Trophoblast cell (in vitro differentiated cells and primary cell): Measurements from ENCODE around the gene FRAS1.

ENCODE experiments used
- DNase-seq, 2 donors: peaks; one replicate each; pipeline ENCODE4 v3.0.0-alpha.2; 2016
- H2AFZ ChIP-seq: 2 replicates; pipeline ENCODE4 v1.6.1; 2013; ENCODE audit warnings: low read length, moderate library complexity, mild to moderate bottlenecking; ENCODE audit not compliant: insufficient read depth, poor library complexity
- H2AK5ac ChIP-seq: 2 replicates; pipeline ENCODE4 v1.6.1; 2013; ENCODE audit warnings: mild to moderate bottlenecking, low read length
- H2BK120ac ChIP-seq: 2 replicates; pipeline ENCODE4 v1.6.1; 2013; ENCODE audit warnings: low read length, mild to moderate bottlenecking, moderate library complexity; ENCODE audit not compliant: insufficient read depth, poor library complexity
- H2BK12ac ChIP-seq: 2 replicates; pipeline ENCODE4 v1.6.1; 2013; ENCODE audit warnings: mild to moderate bottlenecking, low read length, moderate library complexity
- H2BK5ac ChIP-seq: 2 replicates; pipeline ENCODE4 v1.6.1; 2013; ENCODE audit warnings: low read length, low read depth, moderate library complexity, mild to moderate bottlenecking; ENCODE audit not compliant: poor library complexity
- H3K14ac ChIP-seq: 2 replicates; pipeline ENCODE4 v1.6.1; 2013; ENCODE audit warnings: mild to moderate bottlenecking, low read length
- H3K18ac ChIP-seq: 2 replicates; pipeline ENCODE4 v1.6.1; 2013; ENCODE audit warnings: mild to moderate bottlenecking, low read length
- H3K23ac ChIP-seq: 2 replicates; pipeline ENCODE4 v1.6.1; 2013; ENCODE audit warnings: low read length
- H3K27ac ChIP-seq: 2 replicates; pipeline ENCODE4 v1.5.1; 2013; ENCODE audit warnings: low read depth, mild to moderate bottlenecking, inconsistent platforms, low read length, moderate library complexity
- H3K27me3 ChIP-seq: 2 replicates; pipeline ENCODE4 v1.6.1; 2013; ENCODE audit warnings: inconsistent platforms, mild to moderate bottlenecking, low read length, moderate library complexity; ENCODE audit not compliant: insufficient read depth
- H3K36me3 ChIP-seq, 2 experiments: 1 replicate in 1 of 2; 2 replicates in 1 of 2; pipeline ENCODE4 v1.6.1; 2013; ENCODE audit warnings: low read length in 2 of 2, mild to moderate bottlenecking in 2 of 2, moderate library complexity in 1 of 2; ENCODE audit not compliant: insufficient read depth in 2 of 2, control insufficient read depth in 1 of 2
- H3K4ac ChIP-seq: 2 replicates; pipeline ENCODE4 v1.6.1; 2013; ENCODE audit warnings: low read depth, mild to moderate bottlenecking, low read length, moderate library complexity
- H3K4me1 ChIP-seq, 2 experiments: 1 replicate in 1 of 2; 2 replicates in 1 of 2; pipeline ENCODE4 v1.6.1; 2013; ENCODE audit warnings: low read length in 2 of 2, mild to moderate bottlenecking in 2 of 2, moderate library complexity in 1 of 2; ENCODE audit not compliant: insufficient read depth in 2 of 2, control insufficient read depth in 1 of 2
- H3K4me2 ChIP-seq: 2 replicates; pipeline ENCODE4 v1.6.1; 2013; ENCODE audit warnings: inconsistent platforms, mild to moderate bottlenecking, low read length, moderate library complexity
- H3K4me3 ChIP-seq: 2 replicates; pipeline ENCODE4 v1.5.1; 2013; ENCODE audit warnings: mild to moderate bottlenecking, low read depth, low read length, inconsistent platforms
- H3K79me1 ChIP-seq: one replicate; pipeline ENCODE4 v1.6.1; 2013; ENCODE audit warnings: low read length
- H3K79me2 ChIP-seq: 2 replicates; pipeline ENCODE4 v1.6.1; 2013; ENCODE audit warnings: low read length, mild to moderate bottlenecking; ENCODE audit not compliant: control insufficient read depth, insufficient read depth, poor library complexity
- H3K9ac ChIP-seq: 2 replicates; pipeline ENCODE4 v1.6.1; 2013; ENCODE audit warnings: mild to moderate bottlenecking, low read length
- H3K9me3 ChIP-seq: 2 replicates; pipeline ENCODE4 v1.6.1; 2013; ENCODE audit warnings: low read depth, mild to moderate bottlenecking, control low read depth, inconsistent platforms, low read length; ENCODE audit not compliant: insufficient read depth
- H4K12ac ChIP-seq: 2 replicates; pipeline ENCODE4 v1.6.1; 2013; ENCODE audit warnings: low read depth, mild to moderate bottlenecking, low read length, moderate library complexity
- H4K8ac ChIP-seq: 2 replicates; pipeline ENCODE4 v1.6.1; 2013; ENCODE audit warnings: low read depth, mild to moderate bottlenecking, low read length, moderate library complexity
- H4K91ac ChIP-seq: one replicate; pipeline ENCODE4 v1.6.1; 2013; ENCODE audit warnings: low read depth, mild to moderate bottlenecking, low read length, moderate library complexity
- whole genome bisulfite sequencing: extraction: QIAGEN DNeasy Blood & Tissue Kit; methylation state at CpG from one replicate; pipeline ENCODE4 v1.1.7; 2013; ENCODE audit warnings: missing lambda C conversion rate; ENCODE audit not compliant: insufficient read length, insufficient coverage; ENCODE audit errors: extremely low coverage; 5-methylcytosine and 5-hydroxymethylcytosine counted together

Gene FRAS1

GRCh38 chr4:78040431-78040830 is 16.7 kb upstream of the FRAS1 start:
- peak in 1 of 2 donors; percentile 26 for DNase-seq
- no peaks in the 10 kb centered on the region for H3K36me3 ChIP-seq

DNA sequence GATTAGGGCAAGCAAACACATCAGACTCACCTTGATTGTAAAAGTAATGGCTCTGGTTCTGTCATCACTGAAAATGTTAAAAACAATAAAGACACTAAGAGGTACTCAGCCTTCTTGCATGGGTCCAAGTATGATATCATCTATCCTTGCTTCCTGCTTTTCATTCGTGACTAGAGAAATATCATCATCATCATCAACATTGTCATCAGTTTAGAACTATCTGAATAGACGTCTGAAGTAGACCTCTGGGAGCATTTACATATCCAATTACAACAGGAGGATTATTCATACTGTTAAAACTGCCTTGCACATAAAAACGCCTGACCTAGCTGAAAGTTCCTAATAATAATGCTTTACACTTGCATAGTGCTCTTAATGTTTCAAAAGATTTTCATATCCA is 9.8 kb upstream of the FRAS1 start:
- H2BK5ac ChIP-seq, result no peak overlapping the region
- no CpG with 5 or more reads among the region's 3 CpGs for WGBS

More at GRCh38 chr4:78040431-78040830, 16.7 kb upstream of the FRAS1 start:
- no CpG with 5 or more reads among the region's 1 CpG for WGBS
- no peak overlapping the region for H2BK5ac ChIP-seq
- H4K91ac ChIP-seq, result no peak overlapping the region
- no peak overlapping the region for H3K9ac ChIP-seq
- H4K12ac ChIP-seq, result no peak overlapping the region
- no peak overlapping the region for H2BK12ac ChIP-seq
- no peak overlapping the region for H3K18ac ChIP-seq
- H3K23ac ChIP-seq, result no peak overlapping the region
- no peak overlapping the region for H3K4ac ChIP-seq
- H2AK5ac ChIP-seq, result no peak overlapping the region
- no peak overlapping the region for H3K14ac ChIP-seq
- no peak overlapping the region for H3K4me2 ChIP-seq
- no peak overlapping the region for H2BK120ac ChIP-seq
- H3K4me1 ChIP-seq, result no peaks in the 10 kb centered on the region
- no peak overlapping the region for H3K27ac ChIP-seq
- H3K79me2 ChIP-seq, result no peaks in the 10 kb centered on the region
- no peak overlapping the region for H4K8ac ChIP-seq
- H3K9me3 ChIP-seq, result no peaks in the 10 kb centered on the region
- H3K27me3 ChIP-seq, result no peaks in the 10 kb centered on the region
- H3K4me3 ChIP-seq, result no peak overlapping the region
- no peak overlapping the region for H2AFZ ChIP-seq
- H3K79me1 ChIP-seq, result no peaks in the 10 kb centered on the region

GRCh38 chr4:78056265-78057129 is 626 bp upstream of the FRAS1 start:
- no peak overlapping the region for H2BK12ac ChIP-seq
- peak overlapping the region; percentile 13 for H4K12ac ChIP-seq
- peak overlapping the region; percentile 68 for H3K4me2 ChIP-seq
- peak overlapping the region; percentile 10 for H2BK5ac ChIP-seq
- peak overlapping the region; percentile 36 for H2BK120ac ChIP-seq
- peaks cover 0 to 5% of the 10 kb centered on the region in 2 experiments for H3K4me1 ChIP-seq
- DNase-seq, result peak; percentile 29 to 58
- no peaks in the 10 kb centered on the region for H3K9me3 ChIP-seq
- peak overlapping the region; percentile 14 for H3K14ac ChIP-seq
- H3K4ac ChIP-seq, result no peak overlapping the region
- peak overlapping the region; percentile 6 for H2AFZ ChIP-seq
- peak overlapping the region; percentile 35 for H4K8ac ChIP-seq
- peak overlapping the region; percentile 77 for H3K27ac ChIP-seq
- peaks cover 27% of the 10 kb centered on the region for H3K79me1 ChIP-seq
- H3K18ac ChIP-seq, result peak overlapping the region; percentile 20
- no peak overlapping the region for H2AK5ac ChIP-seq
- no CpG with 5 or more reads among the region's 39 CpGs for WGBS
- H3K4me3 ChIP-seq, result peak overlapping the region; percentile 93
- peak overlapping the region; percentile 82 for H3K9ac ChIP-seq
- H3K79me2 ChIP-seq, result peaks cover 18% of the 10 kb centered on the region
- H3K23ac ChIP-seq, result no peak overlapping the region
- no peaks in the 10 kb centered on the region for H3K36me3 ChIP-seq
- no peaks in the 10 kb centered on the region for H3K27me3 ChIP-seq
- H4K91ac ChIP-seq, result peak overlapping the region; percentile 91

More for the DNA sequence above, 9.8 kb upstream of the FRAS1 start:
- Histone ChIP-seq H3K4me3 (no peak overlapping the region), H3K9me3 (no peaks in the 10 kb centered on the region), H3K79me1 (no peaks in the 10 kb centered on the region), H4K12ac (no peak overlapping the region), H4K8ac (no peak overlapping the region), H2AK5ac (no peak overlapping the region), H3K23ac (no peak overlapping the region), H3K79me2 (no peaks in the 10 kb centered on the region), H2BK120ac (no peak overlapping the region), H3K27me3 (no peaks in the 10 kb centered on the region), H3K4me1 (no peaks in the 10 kb centered on the region), H3K14ac (no peak overlapping the region), H3K18ac (no peak overlapping the region), H4K91ac (no peak overlapping the region), H2BK12ac (no peak overlapping the region), H3K9ac (no peak overlapping the region), H3K36me3 (no peaks in the 10 kb centered on the region), H2AFZ (no peak overlapping the region), H3K27ac (no peak overlapping the region), H3K4ac (no peak overlapping the region), H3K4me2 (no peak overlapping the region)
- DNase-seq, result no peak

DNA sequence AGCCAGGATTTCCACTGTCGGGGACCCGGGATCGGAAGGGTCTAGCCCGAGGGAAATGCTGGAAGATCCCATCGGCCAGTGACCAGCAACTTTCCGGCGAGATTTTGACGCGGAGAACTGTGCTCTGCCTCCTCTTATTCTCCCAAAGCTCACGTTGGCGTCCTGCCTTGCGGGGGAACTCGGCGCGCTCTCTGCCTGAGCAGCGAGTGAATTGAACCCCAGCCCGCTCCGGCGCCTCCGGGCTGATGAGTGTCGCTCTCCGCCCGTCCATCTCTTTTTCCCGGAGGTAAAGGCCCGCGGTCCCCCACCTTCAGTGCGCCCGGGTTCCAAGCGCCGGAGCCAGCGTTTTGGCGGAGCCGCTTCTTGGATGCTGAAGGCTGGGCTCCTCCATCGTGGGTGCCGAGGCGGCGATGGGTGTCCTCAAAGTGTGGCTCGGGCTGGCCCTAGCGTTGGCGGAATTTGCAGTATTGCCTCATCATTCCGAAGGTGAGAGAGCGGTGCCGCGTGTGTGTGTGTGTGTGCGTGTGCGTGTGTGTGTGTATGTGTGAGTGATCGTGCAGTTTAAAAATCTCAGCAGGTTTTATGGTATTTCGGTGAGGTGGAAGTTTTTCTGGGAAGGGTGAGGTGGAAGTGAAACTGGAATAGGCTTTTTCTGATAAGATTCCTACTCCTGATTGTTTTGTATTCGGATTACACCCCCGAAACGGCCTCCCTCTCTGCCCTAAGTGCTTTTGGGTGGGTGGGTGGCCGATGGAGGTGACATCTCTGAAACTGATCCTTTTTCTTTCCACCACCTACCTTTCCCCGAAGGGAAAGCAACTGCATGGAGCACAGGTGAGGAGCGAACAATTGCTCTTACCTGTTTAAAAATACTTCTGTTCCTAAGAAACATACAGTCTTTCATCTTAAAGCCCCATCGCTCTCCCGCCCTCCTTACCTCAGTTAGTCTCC is 752 bp downstream of the FRAS1 start:
- Histone ChIP-seq H3K27me3 (no peaks in the 10 kb centered on the region), H3K36me3 (no peaks in the 10 kb centered on the region), H4K91ac (peak overlapping the region; percentile 91), H2AFZ (peak overlapping the region; percentile 92), H4K12ac (no peak overlapping the region), H2BK5ac (peak overlapping the region; percentile 91), H3K4ac (peak overlapping the region; percentile 96), H3K14ac (peak overlapping the region; percentile 95), H3K9me3 (no peaks in the 10 kb centered on the region), H3K23ac (no peak overlapping the region), H2BK120ac (peak overlapping the region; percentile 86), H3K18ac (peak overlapping the region; percentile 92), H3K4me1 (peaks cover 0 to 5% of the 10 kb centered on the region in 2 experiments), H4K8ac (peak overlapping the region; percentile 76), H2BK12ac (peak overlapping the region; percentile 51), H3K79me2 (peaks cover 18% of the 10 kb centered on the region), H3K79me1 (peaks cover 27% of the 10 kb centered on the region), H3K4me2 (peak overlapping the region; percentile 68), H3K27ac (peak overlapping the region; percentile 66), H3K4me3 (peak overlapping the region; percentile 93), H2AK5ac (no peak overlapping the region), H3K9ac (peak overlapping the region; percentile 82)
- no CpG with 5 or more reads among the region's 56 CpGs for WGBS
- peak; percentile 50 to 65 for DNase-seq
